HG02798 (cell line): ENCODE measurements around the gene MRPS18C.
A peak's percentile ranks its signal among the peaks of the same experiment; 100 is the strongest.

ENCODE experiments used
- ATAC-seq: cut with Tn5 transposase; IDR thresholded peaks from one replicate; pipeline ENCODE4 v1.9.1; 2021; ENCODE audit warnings: mild to moderate bottlenecking; ENCODE audit not compliant: unreplicated experiment, poor library complexity

Gene MRPS18C

GRCh38 chr4:83455281-83456183 is at the start of gene MRPS18C, which contains the start of gene HELQ:
TSS of gene MRPS18C (plus strand) at chr4:83456058. CDS start at chr4:83456078, 20 bp downstream.
TSS of gene HELQ (minus strand) at chr4:83455823. CDS start at chr4:83455693, 130 bp downstream.
- peak; percentile 97 for ATAC-seq

DNA sequence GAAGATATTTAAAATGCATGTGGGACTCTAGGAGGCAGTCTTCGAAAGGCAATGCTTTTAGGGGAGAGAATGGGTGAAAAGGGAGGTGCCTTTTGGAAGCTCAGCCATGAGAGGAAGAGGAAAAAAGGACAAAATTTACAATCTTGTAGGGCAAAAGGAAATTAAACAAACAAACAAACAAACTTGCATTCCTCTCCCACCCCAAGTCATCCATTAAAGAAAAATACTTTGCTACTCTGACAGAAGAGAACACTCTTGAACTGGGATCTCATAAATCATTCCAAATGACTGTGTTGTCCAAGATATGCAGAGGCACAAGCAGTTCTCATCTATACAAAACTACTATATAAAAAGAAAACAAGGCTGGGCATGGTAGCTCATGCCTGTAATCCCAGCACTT is 47.0 kb upstream of the MRPS18C start:
- no peak for ATAC-seq

GRCh38 chr4:83413676-83414075 is 42.2 kb upstream of the MRPS18C start:
- no peak for ATAC-seq

- ATAC-seq = no peak
Measured at GRCh38 chr4:83417566-83417965, 38.3 kb upstream of the MRPS18C start.

GRCh38 chr4:83418211-83418610 is 37.6 kb upstream of the MRPS18C start:
- ATAC-seq = no peak

DNA sequence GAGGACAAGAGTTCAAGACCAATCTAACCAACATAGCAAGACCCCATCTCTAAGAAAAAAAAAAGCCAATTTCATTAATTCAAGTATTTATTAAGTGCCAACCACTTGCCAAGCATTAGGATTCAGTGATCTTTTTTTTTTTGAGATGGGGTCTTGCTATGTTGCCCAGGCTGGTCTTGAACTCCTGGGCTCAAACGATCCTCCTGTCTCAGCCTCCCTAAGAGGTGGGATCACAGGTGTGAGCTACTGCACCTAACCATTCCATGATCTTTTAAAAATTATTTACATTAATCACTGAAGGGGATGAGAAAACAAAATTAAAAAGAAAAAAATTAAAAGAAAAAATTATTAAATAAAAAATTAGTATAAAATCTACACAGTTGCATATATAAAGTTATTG is 24.7 kb upstream of the MRPS18C start:
- ATAC-seq = no peak

- ATAC-seq = no peak
Measured at GRCh38 chr4:83436680-83437079, 19.2 kb upstream of the MRPS18C start.

DNA sequence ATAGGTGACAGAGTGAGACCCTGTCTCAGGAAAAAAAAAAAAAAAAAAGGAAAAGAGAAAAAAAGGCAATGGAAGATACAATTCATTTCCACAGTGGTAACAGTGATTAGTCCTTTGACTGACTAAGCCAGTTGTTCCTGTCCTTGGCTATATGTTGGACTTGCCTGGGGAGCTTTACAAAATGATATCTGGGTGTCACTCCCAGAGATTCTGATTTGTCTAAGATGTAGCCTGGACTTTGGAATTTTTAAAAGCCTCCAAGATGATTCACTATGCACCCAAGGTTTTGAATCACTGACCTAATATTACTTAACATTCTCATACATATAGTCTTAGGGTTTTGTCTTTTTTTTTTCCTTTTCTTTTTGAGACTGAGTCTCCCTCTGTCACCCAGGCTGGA is 17.1 kb upstream of the MRPS18C start:
- no peak for ATAC-seq

DNA sequence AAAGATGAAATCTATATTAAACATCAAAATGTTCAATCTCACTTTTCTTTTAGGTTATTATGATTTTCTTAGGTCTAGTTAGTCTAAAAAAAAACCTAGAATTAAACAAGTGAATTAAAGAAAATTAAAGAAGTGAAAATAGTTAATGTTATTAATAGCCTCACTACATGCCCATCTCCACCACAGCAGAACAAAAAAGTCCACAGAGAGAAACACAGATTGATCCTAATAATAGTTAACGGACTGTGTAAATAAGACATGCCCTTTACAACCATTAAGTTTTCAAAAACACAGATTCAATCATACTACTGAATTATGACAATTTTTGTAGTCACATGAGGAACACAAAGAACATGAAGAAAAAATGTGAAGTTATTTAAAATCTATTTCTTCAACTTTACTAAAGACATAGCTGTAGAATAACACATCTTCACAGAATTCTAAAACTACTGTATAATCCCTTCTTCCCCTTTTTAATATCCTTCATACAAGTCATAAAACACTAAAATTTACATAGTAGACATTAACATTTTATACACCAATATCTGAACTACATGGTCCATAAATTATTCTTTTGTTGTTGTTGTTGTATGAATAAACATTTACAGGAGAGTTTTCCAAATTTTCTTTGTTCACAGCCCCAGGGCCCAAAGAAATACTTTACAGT is 15.6 kb upstream of the MRPS18C start:
- no peak for ATAC-seq

DNA sequence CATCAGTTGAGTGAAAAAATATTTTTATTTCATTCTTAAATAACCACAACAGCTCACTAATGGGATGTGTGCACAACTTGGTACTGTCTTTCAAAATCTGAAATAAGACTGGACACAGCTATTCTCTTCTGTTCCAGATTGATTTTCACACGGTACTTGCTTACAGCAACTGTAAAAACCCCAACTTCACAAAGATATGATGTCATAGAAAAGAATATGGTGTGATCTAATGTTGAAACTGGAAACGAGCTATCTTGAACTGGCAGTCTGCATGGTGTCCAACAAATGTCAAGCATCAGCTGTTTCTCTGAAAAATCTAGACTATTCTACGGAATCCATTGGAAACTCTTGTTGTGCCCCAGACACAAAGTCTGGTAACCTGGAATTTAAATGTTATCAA is 15.0 kb upstream of the MRPS18C start:
- ATAC-seq = no peak

DNA sequence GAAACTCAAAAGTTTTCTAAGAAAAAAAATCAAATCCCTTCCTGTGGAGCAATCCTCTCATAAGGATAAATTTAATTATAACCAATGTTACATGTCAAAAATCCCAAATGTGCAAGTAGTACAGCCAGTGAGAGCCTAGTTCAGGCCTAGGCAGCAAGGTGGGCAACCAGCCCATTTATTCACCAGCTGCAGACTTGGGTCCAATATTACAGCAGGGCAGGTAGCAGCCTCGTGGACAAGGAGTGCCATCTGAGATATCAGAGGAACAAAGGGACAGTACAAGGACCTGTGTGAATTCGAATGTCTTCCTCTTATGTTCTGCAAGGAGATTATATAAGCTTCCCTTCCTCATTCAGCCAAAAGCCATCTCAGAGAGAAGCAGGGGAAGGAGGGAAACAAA is 6.8 kb upstream of the MRPS18C start:
- ATAC-seq = no peak

DNA sequence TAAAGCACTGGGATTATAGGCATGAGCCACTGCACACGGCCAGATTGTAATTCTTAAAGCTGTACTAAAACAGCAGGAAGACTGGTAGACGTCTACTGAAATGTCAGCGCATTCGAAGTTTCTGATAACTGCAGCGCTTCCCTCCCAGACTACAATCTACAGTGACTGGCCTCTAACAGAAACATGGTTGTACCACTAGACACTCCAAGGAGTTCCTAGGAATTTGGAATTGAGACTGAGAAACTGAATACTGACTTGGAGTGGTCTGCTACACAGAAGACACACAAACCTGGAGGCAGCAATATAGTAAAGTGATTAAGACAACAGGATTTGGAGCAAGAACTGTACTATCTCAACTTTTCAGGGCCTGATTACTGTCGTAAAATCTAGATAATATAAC is 1.2 kb upstream of the MRPS18C start:
- no peak for ATAC-seq

DNA sequence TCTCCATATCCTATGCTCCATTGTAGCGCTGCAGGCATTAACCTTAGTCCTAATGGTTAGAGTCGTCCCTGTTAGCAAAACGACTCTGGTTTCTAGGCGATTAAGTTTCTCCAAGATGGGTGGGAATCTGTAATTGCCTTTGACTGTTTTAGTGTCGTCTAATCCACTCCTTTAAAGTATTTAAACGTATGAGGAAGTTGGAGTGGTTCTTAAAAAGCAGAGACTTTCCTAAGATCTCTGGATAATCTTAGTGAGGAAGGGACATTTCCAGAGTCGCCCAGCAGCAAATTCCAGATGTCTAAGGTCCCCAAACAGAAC is 285 bp downstream of the MRPS18C start:
- no peak for ATAC-seq

- ATAC-seq = no peak
Measured at GRCh38 chr4:83473423-83473822, 17.6 kb downstream of the MRPS18C start.

DNA sequence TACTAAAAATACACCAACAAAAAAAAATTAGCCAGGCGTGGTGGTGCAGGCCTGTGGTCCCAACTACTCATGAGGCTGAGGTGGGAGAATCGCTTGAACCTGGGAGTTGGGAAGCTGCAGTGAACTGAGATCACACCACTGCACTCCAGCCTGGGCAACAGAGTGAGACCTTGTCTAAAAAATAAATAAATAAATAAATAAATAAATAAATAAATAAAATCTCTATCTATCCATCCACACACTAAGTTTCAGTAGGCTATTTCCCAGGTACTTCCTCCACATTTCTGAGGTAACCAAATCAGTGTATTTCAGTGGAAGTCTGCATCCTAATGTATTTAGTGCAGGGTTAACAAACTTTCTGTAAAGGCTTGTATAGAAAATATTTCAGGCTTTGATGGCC is 18.1 kb downstream of the MRPS18C start:
- no peak for ATAC-seq

DNA sequence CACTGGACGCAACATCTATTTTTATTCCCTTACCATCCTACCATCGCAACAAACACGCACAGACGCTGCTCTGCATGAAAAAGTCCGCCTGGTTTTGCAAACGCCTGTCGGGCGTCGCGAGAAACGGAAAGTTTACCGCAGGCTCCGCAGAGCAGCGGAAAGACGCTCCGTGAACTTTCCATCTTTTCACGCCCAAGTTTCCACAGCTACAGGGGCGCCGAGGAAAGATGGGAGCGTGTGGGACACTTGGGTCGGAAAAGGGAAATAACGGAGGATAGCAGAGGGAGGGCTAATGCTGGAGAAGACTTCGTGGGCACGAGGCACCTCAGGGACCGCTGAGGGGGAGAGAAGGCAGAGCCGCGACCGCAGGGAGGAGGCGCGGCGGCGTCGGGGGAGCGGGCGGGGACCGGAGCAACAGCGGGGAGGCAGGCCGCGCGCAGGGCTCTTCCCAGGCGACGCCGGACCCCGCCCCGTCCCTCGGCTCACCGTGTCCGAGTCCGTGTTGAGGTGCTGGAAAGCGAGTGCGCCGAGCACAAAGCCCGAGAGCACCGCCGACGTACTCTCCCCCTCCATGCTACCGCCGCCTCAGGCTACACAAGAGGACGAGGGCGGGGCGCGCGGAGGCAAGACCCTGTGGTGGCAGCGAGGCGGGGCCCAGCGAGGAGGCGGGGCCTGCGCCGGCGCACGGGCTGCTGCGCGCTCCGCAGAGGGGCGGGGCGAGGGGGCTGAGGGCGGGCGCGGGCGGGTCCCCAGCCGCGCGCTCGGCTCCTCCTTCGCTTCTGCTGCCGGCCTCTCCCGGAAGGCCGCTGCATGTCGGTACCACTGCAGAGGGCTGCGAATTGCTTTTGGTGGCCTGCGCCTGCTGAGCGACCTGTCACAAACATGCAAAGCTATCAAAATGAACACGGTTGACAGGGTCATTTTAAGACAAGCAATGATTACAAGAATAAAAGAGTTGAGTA is 28.9 kb downstream of the MRPS18C start, which contains the start of gene ABRAXAS1:
ABRAXAS1 (minus strand) TSS at position 601 of the 962 bp plus-strand sequence; CDS start at position 573, 28 bp downstream.
- ATAC-seq = peak; percentile 97

GRCh38 chr4:83486457-83487129 is 30.7 kb downstream of the MRPS18C start:
- no peak for ATAC-seq

GRCh38 chr4:83489711-83490326 is 34.0 kb downstream of the MRPS18C start:
- ATAC-seq = no peak

- peak; percentile 76 for ATAC-seq
Measured at GRCh38 chr4:83490876-83491450, 35.1 kb downstream of the MRPS18C start.
